ENCODE results near the gene AGPAT3.

DNA sequence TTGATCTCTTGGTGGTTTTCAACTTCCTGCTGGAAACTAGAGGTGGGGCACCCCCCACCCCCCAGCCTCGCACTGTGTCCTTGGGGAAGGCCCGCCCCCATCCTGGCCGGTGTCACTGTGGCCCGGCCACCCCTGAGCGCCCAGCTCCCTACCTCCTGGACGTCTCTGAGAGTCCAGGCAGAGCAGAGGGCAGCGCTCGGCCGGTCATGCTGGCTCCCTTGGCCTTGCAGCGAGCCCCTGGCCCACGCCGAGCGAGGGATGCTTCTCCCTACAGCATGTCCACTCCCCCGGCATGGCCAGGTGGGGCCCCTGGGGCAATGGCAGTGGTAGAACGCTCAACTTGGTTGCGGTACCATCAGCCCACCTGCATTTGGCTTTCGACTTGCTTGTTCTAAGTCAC is 118.4 kb downstream of the AGPAT3 start:
- TF ChIP-seq, protein P1, sequence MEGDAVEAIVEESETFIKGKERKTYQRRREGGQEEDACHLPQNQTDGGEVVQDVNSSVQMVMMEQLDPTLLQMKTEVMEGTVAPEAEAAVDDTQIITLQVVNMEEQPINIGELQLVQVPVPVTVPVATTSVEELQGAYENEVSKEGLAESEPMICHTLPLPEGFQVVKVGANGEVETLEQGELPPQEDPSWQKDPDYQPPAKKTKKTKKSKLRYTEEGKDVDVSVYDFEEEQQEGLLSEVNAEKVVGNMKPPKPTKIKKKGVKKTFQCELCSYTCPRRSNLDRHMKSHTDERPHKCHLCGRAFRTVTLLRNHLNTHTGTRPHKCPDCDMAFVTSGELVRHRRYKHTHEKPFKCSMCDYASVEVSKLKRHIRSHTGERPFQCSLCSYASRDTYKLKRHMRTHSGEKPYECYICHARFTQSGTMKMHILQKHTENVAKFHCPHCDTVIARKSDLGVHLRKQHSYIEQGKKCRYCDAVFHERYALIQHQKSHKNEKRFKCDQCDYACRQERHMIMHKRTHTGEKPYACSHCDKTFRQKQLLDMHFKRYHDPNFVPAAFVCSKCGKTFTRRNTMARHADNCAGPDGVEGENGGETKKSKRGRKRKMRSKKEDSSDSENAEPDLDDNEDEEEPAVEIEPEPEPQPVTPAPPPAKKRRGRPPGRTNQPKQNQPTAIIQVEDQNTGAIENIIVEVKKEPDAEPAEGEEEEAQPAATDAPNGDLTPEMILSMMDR (IDR thresholded peaks at IDR 0.05): no peak
- no peak for TF ChIP-seq ZFX (IDR thresholded peaks at IDR 0.05; ENCODE audit: borderline replicate concordance)
